NCI-H1417 treated with DMSO at 0.1 percent for 48 hours (cell line): ENCODE data around the gene HES7.

ENCODE experiments used
- DNase-seq: peaks from one replicate; lab custom pipeline; 2025; lab: John Stamatoyannopoulos, UW

HES7 gene

GRCh38 chr17:8072729-8073461 is 51.0 kb downstream of the HES7 start:
- DNase-seq: no peak

GRCh38 chr17:8072341-8072728 is 51.6 kb downstream of the HES7 start:
- DNase-seq: no peak

GRCh38 chr17:8071496-8071895 is 52.4 kb downstream of the HES7 start:
- no peak for DNase-seq
